ENCODE results near the gene DPYD.

Gene DPYD

DNA sequence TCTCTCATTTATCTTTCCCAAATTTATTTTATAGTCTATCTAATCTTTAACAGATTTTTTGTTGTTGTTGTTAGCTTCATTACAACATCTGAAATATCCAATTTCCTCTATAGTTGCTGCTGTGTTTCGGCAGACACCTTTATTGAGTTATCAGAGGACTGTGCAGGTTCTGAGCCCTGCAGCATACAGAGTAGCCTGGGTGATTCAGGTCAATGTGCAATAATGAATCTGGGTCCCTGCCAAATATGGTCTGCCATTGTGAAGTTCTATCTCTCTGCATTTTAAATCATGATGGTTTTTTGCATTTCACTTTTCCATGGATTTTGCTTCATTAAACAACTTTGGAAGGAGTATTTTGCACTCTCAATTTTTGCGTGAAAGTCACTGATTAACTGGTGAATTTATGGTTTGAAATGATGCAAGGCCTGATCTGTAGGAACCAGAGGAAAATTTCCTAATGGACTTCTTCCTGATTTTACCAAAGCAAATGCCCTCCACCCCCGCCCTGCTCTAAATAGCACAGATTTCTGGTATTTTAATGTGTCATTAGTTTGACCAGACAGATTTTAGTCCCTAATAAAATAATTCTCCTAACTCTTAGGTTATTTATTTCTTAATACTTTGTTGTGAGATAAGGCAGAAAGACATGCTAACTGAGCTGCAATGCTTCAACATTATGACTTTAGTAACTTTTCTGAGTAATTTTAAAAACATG, 797.0 kb downstream of the DPYD start:
- DNase-seq = no peak

DNA sequence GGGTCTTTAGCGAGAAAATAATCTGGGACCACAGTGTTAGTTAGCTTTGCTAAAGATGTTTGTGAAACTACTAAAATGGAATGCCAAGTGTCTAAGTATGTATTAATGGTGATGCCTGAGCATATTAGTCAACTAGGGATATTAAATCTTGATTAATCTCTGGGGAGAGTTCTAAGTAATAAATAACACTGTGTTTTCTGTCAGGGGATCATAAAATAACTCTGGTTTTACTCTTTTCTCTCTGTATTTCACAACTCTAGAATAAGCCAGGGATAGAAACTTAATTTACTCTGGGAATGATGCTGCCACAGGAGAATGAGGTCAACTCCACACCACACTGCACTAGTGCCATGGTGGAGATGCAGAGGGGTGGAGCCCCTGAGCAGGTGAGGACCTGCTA, 800.0 kb downstream of the DPYD start:
- no peak for DNase-seq

DNA sequence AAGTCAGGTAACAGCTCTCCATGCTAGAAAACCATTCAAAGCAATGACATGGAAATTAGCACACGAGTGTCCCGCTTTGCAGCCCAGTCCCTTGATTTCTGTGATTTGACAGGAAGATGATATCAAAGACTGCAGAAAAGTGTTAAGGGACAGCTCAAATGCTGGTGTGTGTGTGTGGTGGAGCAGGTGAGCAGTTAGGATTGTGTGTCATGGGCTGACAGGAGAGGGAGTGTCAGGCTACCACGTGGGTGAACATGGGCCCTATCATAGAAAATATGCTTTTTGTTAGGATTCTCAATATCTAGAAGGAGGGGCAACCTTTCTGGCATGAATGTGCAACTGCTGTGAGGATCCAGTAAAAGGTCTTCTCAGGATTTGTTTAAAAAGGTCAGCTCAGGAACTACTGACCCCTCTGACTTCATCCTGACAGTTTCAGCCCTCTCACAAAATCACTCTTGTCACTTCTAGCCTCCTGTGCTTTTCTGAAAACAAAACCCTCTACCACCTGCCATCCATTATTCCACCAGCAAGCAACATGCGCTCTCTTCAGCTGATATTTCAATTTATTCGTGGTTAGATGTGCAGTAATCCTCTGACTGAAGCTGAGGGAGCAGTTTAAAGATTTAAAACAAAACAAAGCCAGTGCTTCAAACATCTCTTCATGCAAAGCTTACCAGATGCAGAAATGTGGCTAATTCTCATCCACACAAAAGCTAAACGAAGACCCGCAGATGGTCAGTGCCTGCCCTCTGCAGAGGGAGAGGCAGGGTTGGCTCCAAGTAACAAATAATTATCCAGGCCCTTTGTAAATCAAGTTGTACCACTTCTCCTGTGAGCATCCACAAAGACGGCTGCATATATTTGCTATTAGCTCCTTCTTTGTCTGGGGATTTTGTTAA, 801.3 kb downstream of the DPYD start:
- no peak for DNase-seq

DNA sequence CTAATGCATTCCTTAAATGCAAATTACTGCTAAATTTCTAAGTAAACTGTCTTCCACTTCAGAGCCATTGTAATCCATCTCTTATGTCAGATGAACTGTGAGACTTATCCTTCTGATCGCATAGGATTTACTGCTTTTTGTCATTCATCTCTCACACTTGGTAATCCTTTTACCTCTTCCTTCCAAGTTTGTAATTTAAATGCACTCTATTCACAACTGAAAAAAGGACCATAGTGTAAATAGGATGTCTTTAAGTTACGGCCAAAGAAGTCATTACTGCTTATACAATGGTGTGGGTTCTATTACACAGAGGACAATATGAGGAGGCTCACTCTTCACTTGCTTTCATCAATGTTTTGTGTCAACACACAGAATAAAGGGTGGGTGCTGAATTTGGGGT, 806.0 kb downstream of the DPYD start:
- DNase-seq = no peak

DNA sequence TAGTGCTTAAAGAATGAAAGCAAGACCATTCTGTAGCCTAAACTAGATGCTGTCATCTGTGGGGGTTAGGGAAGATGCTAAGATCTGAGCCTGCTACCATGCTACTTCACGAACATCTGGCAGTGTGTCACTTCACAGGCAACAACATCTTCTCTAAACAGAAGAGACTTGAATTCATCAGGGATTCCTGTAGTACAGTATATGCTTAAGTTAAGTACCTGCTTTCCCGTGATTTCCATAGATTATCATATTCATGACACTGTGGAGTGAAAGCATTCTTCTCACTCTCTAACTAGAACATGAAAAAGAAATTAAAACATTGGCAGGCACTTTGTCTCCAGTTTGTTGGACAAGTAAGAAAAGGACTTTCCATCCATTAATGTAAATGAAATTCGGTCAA, 808.4 kb downstream of the DPYD start:
- no peak for DNase-seq

DNA sequence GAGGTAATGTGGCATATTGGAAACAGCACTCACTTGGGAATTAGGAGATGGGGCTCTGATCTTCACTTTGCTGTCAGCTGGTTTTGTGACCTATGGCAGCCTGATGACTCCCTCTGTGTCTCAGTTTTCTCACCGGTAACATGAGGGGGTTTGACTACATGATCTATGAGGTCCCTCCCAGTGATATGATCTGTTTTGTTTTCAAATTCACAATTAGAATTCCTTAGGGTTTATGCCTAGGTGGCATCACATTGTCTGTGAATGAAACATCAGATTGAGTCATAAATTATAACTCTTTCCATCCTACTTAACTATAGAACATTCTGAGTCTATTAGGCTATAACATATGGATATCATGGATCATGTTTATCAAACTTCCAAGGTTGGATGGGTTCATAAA, 812.7 kb downstream of the DPYD start:
- DNase-seq = no peak

DNA sequence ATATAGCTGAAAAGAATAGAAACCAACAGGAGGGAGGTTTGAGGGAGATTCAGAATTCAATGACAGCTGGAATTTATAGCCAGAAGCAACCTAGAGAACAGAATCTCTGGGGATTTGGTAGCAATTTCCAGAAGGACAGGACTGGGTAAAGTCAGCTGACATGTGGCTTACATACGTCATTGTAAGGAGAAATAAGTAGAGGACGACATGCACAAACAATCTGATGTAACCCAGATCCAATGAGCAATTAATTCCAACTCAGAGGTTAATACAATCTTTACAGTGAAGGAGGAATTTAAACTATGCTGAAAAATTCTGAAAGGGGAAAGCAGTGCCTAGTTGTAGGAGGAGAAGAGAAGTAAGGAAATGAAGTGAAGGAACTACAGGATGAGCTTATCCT, 815.3 kb downstream of the DPYD start:
- no peak for DNase-seq

DNA sequence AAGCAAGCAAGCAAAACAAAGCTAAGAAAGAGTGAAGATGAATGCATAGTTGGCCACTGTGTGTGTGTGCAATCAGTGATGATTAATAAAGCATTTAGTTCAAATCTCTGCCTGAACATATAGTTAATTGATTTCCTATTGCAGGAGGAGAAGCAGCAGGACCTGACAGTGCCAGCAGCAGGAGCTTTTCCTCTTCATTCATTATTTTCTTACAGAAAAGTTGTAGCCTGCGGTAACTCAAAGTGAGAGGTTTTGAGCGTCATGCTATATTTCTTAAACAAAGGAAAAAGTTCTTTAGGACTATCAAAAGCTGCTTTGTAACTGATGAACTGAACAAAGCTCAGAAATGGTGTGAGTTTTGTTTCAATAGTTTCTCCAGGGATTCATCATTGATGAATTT, 819.3 kb downstream of the DPYD start:
- no peak for DNase-seq

DNA sequence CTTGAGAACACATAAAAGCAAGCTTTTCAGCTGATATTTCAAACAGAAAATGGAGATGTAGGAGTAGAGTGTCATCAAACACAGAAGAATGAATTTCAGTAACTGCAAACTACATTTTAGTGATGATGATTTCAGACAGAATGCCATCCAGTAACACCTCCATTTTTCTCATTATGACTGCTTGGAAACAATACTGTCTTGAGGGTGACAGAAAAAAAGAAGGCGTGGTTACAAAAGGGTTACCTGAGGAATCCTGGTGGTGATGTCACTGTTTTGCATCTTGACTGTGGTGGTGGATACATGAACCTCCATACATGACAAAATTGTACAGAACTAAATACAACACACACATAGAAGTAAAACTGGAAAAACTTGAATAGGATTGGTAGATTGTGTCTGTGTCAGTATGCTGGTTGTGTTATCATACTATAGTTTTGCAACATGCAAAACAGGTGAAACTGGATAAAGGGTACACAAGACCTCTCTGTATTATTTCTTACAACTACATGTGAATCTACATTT, 823.4 kb downstream of the DPYD start:
- no peak for DNase-seq

DNA sequence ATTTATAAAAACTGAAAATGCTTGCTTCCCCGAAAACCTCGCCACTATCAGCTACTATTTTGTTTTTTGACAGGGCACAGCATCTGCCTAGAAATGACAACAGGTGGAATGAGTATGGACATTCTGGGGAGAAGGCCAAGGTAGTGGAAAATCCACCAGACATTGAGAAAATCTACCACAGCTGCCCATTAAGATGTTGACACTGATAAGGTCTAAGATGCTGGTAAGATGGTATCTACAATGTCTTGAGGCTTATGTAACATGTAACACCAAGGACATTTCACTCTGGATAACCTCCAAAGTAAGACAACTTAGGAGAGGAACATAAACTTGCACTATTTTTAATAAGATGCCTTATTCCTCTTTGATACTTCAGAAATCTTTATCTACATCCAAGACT, 825.1 kb downstream of the DPYD start:
- no peak for DNase-seq

DNA sequence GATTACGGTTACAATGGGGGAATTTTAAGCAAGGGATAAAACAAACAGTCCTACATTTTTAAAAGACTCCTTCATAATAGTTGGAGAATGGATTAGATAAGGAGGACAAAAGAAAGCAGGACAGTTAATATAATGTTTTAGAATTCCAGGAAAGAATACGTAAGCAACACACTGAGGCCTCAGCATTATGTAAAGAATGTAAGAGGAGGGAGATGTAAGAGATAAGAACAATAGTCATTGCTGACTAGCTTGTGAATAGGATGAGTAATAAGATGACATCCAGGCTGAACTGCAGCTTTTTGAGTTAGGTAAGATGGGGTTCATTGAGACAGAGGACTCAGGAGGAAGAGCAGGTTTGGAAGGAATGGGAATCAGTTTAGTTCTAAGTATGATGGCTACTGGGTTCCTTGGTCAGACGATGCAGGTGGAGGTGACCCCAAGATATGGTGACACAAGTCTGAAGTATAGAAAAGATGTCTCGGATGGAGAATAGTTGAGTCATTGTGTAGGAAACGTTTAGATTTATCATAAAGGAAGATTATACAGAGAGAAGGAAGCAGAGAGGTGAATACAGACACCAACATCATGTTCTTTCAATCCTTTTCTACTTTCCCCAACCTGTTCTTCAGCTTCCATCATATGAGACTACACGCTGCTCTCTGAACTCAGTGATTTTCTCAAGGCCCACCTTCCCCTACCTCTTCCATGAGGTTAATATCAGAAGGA, 826.4 kb downstream of the DPYD start:
- no peak for DNase-seq

DNA sequence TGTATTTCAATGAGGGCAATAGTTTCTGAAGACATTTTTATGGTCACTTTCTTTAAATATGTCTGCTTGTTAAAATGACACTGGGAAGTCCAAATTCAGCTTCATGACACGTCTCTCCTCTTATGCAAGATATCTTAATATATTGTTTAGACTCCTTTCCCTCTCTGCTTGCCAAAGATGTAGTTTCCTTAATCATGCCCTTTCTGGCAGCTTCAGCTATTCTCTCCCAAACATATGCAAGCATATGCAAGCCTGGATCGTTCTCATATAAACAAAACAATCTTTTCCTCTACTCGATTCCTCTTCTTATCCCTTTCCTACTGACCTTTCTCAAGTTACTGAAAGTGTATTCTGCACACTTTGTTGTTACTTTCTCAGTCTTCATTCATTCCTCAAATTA, 827.1 kb downstream of the DPYD start:
- no peak for DNase-seq

DNA sequence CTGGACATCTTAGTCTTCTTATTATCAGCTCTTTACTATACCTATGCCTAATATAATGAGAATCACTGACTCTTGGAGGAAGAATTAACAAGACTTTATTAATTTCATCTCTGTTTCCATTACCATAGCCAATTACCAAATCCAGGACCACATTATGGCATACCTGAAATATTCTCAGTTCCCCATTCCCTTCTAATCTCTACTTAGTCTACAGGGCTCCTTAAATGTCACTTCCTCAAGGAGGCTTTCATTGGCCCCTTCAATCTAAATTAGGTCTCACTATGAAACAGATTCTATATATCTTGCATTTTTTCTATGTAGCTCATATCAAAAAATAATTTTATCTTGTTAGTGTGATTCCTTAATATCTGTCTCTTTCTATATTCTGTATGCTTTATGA, 828.0 kb downstream of the DPYD start:
- DNase-seq = no peak

DNA sequence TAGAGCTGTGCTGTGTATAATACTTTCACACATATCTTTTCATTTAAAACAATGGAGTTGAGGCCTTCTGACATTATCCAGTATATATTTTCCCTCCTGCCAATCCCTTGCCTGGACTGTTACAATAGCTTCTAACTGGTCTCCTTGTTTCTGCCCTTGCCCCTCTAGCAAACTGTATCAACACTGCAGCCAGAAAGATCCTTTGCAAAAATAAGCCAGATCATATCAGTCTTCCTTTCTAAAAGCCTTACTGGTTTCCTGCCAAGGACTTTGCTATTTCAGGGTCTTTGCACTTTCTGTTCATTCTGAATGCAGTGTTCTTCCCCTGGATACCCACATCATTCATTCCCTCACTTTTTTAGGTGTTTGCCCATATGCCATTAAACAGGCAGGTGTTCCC, 829.2 kb downstream of the DPYD start:
- DNase-seq = no peak

DNA sequence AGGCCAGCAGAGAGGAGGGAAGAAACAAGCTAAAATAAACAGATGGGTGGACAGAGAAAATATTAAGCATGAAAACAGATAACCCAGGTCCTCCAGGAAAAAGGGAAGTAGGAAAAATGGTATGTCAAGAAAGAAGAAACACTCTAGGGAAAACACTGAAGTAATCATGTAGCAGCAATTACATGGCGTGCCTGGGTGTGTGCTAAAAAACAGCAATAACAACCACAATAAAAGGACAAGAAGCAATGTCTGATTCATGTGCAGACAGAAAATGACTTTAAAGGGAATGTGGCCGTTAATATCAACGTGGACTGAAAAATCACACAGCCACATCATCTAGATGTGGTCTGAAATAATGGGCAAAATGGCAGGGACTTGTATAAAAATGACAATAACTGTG, 829.6 kb downstream of the DPYD start:
- no peak for DNase-seq

DNA sequence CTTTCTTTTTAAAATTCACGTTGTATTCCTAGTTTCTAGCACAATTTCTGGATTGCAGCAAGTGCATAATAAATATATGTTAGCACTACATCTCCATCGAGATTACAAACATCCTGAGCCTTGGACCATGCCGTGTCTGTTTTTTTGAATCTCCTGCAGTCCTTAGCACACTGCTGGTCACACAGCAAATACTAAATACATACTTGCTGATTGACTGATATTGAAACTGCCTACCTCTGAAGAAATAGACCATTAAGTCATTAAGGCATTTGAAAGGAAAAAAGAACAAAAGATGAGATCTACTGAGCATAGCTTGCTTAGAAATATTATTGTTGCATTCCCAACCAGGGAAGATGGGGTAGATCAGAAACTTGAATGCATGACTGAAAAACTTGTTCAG, 830.1 kb downstream of the DPYD start:
- DNase-seq = no peak

DNA sequence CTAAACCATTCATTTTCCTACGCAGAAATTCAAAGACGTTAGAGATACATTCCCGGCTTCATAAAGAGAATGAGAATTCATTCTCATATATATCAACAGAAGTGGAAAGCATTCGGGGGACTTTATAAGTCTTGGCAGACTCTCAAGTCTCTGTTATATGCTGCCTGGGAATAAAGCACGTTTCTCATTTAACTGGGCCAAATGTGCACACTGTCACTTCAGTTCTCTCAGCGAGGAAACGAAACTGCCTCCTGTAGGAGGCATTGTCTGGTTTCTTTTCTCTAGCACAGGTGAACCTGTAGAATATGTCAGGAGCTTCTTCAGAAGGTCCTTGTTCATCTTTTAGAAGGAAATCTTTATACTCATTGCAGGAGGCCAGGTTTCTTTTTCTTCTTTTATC, 831.7 kb downstream of the DPYD start:
- no peak for DNase-seq

DNA sequence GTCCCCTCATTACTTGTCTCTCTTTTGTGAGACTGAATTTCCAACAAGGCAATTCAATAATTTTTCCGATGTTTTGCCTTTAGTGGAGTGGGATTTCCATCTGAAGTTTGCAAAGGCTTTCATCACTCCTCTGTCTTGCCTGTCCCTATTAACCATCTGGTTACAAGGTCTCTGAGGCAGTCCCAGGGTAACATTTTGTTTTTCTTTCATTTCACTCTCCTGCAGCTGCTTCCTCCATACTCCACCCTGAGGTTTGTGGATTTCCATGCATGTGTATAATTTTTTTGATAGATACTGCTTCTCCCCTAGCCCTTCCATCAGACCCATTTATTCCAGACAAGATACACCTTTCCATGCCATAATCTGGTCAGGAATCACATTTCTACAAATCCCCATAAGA, 832.4 kb downstream of the DPYD start:
- no peak for DNase-seq

DNA sequence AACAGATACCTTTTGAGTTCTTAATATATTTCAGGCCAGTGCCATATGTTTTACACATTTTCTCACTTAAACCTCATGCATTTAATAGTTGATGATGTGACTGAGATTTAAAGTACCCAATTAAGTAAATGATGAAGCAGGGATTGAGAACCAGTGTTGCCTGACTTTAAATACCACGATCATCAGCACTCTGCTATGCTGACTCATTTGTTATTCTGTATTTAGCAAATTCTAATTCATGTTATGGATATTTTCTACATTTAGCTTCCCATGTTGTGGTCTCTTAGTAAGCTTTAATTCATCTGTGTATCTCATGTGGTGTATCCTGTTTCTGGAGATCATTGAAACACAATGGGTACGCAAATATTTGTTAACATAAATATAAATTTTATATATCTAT, 836.3 kb downstream of the DPYD start:
- DNase-seq = no peak

DNA sequence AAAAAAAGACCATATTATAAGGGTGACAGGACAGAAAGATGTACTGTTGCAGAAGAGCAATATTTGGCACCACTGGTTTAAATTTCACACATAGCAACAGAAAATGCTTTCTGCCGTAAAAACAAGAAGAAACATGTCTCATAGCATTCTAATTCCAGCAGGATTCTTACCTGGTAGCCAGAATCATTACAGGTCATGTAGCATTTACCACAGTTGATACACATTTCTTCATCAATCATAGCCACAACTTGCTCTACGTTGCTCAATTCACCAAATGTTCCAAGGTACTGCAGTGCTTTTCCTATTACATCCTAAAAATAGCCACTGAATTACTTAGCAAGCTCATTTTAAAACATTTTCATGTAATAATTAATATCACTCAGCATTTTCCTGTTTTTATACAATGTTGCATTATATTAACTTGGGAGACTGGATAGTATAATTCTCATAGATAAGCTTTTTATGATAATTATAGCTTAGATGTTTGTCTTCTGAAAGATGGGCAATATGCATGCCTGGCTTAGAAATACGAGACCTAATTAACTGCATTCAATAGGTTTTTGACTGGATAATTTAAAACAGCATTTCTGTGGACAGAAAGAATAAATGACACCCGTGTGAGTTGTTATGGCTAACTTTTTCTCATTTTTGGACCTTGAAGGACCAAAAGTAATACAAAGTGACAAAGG, 838.5 kb downstream of the DPYD start:
- DNase-seq = no peak

DNA sequence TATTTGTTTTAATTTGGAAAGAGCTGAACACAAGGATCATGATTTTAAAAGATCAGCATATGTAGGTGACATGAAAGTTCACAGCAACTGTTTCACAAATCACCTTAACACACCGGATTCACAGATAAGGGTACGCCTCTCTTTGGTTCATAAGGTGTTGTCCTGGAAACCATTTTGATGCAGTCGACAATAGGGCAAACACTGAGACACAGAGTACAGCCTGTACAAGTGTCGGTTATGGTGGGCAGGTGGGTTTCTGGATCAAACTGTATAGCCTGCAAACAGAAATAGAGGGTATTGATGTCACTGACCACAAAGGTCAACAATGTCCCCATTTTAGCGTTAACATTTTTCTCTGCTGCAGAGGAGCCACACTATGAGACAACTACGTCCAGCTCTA, 842.0 kb downstream of the DPYD start:
- no peak for DNase-seq

DNA sequence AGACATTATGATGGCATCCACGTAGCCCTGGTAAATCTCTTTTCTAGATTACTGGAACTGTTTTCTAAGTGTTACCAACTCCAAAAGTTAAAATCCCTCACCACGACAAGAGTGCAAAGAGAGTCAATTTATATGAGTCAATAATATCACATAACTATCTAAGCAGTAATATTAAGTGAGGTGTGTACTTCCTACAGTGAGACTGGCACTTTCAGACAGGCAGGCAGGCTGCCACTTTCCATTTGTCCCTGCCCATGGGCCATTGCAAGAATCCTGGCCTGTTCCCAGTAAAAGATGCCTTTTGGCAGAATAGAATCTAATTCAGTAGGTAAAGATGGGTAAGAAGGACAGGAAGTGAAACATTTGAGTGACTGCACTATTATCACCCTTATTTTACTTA, 843.6 kb downstream of the DPYD start:
- DNase-seq = no peak

DNA sequence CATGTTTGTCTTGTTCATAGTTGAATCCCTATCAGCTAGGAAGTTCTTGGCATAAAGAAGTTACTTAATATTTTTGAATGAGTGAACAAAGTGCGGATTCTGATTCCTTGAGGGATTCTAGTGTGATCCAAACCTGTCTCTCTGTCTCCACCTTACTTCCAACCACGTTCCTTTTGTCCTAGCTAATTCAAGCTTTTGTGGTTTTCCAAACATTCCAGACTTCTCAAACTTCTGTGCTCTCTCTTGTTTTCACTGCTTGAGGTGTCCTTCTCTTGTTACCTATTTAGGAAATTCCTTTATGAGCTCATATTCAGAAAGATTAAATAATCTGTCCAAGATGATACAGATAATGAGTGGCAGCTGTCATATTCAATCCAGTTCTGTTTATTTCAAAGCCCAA, 846.1 kb downstream of the DPYD start:
- DNase-seq = no peak
